Smooth muscle cell (in vitro differentiated cells): ENCODE results near the gene ST8SIA6. TPM values are rescaled to one million over a fixed set of nuclear protein-coding genes. Genes with fewer than 3 reads are reported as not detected.

Source experiments
- DNase-seq: peaks from one replicate; lab custom pipeline; 2025; ENCODE audit not compliant: unreplicated experiment; lab: John Stamatoyannopoulos, UW
- H2AFZ ChIP-seq: fragments of 200-600 bp; sonication (generic); 2 replicates; pipeline ENCODE4 v1.6.0; 2016; ENCODE audit warnings: antibody characterized with exemption, low read depth, mild to moderate bottlenecking
- H3F3A ChIP-seq: fragments of 200-600 bp; sonication (generic); 2 replicates; pipeline ENCODE4 v1.6.0; 2017; ENCODE audit warnings: antibody characterized with exemption, low read depth
- H3K27ac ChIP-seq: fragments of 200-600 bp; sonication (generic); 2 replicates; pipeline ENCODE4 v1.5.1; 2016; ENCODE audit warnings: low read depth, mild to moderate bottlenecking
- H3K27me3 ChIP-seq: fragments of 200-600 bp; sonication (generic); 2 replicates; pipeline ENCODE4 v1.6.1; 2016; ENCODE audit warnings: low read depth, mild to moderate bottlenecking
- H3K36me3 ChIP-seq: fragments of 200-600 bp; sonication (generic); 2 replicates; pipeline ENCODE4 v1.5.1; 2016; ENCODE audit warnings: low read depth
- H3K4me1 ChIP-seq: fragments of 200-600 bp; sonication (generic); 2 replicates; pipeline ENCODE4 v1.5.1; 2016; ENCODE audit warnings: low read depth
- H3K4me2 ChIP-seq: fragments of 200-600 bp; sonication (generic); 2 replicates; pipeline ENCODE4 v1.6.0; 2016; ENCODE audit warnings: mild to moderate bottlenecking
- H3K4me3 ChIP-seq: fragments of 200-600 bp; sonication (generic); 2 replicates; pipeline ENCODE4 v1.5.1; 2016; ENCODE audit warnings: mild to moderate bottlenecking
- H3K79me2 ChIP-seq: fragments of 200-600 bp; sonication (generic); 2 replicates; pipeline ENCODE4 v1.6.0; 2016; ENCODE audit warnings: low read depth, mild to moderate bottlenecking
- H3K9ac ChIP-seq: fragments of 200-600 bp; sonication (generic); 2 replicates; pipeline ENCODE4 v1.6.0; 2016; ENCODE audit warnings: low read depth
- H3K9me3 ChIP-seq: fragments of 200-600 bp; sonication (generic); replicated peaks from 2 replicates; pipeline ENCODE4 v1.5.1; 2016; ENCODE audit warnings: low read depth
- H4K20me1 ChIP-seq: fragments of 200-600 bp; sonication (generic); 2 replicates; pipeline ENCODE4 v1.6.0; 2016; ENCODE audit warnings: low read depth
- WGBS: methylation state at CpG from one replicate; pipeline ENCODE4 v1.1.7; 2016; ENCODE audit warnings: low lambda C conversion rate; 5-methylcytosine and 5-hydroxymethylcytosine counted together
- polyA plus RNA-seq: library from polyadenylated mRNA; unstranded; fragments of >200 nt; fragmentation: Nextera tagmentation; extraction: Ambion mirVana; gene quantifications from 2 replicates; pipeline ENCODE4 v1.2.1, GENCODE V29; 2016
- total RNA-seq: library from RNA; depleted of rRNA; stranded (reverse); fragments of >200 nt; gene quantifications from 2 replicates; pipeline ENCODE4 v1.2.3, GENCODE V29; 2014
- TF ChIP-seq, protein P1 (sequence below): fragments of 200-600 bp; sonication (generic); IDR thresholded peaks from 2 replicates; pipeline ENCODE4 v1.5.1; 2017; ENCODE audit warnings: borderline replicate concordance, mild to moderate bottlenecking, antibody characterized with exemption; ENCODE audit not compliant: insufficient read depth, poor library complexity, severe bottlenecking

Gene ST8SIA6
- total and polyA plus RNA-seq, 2 experiments from 2014 or later, result 0.24 TPM; not detected in 1

DNA sequence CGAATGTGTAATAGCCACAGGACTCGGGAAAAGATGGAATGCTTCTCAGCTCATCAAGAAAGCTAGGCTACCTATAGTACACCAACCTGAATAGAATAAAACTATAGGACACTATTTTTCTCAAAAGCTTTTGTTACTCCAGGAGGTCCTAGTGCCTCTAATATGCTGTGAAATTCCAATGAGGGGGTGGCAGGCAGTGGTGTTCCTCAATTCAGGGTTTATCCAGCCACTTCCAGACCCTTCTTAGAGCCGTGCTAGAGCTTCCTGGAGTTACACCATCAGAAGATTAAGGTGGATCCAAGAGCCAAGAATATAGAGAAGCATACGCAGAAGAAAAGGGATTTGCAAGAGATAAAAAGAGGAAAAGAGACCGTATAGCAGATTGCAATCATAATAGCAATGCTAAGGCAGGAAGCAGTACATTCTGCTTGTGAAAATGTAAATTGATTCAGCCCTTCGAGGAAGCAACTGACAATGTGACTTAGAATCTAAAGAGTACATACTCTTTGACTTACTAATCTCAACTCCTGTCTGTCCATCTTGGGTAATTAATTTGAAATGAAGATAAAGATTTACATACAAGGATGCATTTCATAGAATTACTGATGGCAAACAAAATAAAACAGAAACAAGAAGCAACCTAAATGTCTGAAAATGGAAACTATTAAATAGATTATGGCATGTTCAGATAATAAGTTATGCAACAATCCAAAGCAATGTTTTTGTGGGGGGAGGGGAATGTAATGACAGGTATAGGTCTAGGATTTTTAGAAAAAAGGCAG is 2.1 kb downstream of the ST8SIA6 start:
- Histone ChIP-seq H3K9ac (no peak overlapping the region), H3K4me3 (no peak overlapping the region), H3K36me3 (peaks cover 3% of the 10 kb centered on the region), H3K4me1 (peaks cover 11% of the 10 kb centered on the region), H3K27me3 (peaks cover 64% of the 10 kb centered on the region), H4K20me1 (no peaks in the 10 kb centered on the region), H3F3A (no peaks in the 10 kb centered on the region), H3K9me3 (peaks cover 12% of the 10 kb centered on the region), H3K79me2 (no peaks in the 10 kb centered on the region), H3K4me2 (no peak overlapping the region), H2AFZ (no peak overlapping the region), H3K27ac (no peak overlapping the region)
- no peak for DNase-seq
- 40% methylated on average over 6 of the region's 6 CpGs for WGBS
- TF ChIP-seq, protein P1, sequence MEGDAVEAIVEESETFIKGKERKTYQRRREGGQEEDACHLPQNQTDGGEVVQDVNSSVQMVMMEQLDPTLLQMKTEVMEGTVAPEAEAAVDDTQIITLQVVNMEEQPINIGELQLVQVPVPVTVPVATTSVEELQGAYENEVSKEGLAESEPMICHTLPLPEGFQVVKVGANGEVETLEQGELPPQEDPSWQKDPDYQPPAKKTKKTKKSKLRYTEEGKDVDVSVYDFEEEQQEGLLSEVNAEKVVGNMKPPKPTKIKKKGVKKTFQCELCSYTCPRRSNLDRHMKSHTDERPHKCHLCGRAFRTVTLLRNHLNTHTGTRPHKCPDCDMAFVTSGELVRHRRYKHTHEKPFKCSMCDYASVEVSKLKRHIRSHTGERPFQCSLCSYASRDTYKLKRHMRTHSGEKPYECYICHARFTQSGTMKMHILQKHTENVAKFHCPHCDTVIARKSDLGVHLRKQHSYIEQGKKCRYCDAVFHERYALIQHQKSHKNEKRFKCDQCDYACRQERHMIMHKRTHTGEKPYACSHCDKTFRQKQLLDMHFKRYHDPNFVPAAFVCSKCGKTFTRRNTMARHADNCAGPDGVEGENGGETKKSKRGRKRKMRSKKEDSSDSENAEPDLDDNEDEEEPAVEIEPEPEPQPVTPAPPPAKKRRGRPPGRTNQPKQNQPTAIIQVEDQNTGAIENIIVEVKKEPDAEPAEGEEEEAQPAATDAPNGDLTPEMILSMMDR, result no peak

DNA sequence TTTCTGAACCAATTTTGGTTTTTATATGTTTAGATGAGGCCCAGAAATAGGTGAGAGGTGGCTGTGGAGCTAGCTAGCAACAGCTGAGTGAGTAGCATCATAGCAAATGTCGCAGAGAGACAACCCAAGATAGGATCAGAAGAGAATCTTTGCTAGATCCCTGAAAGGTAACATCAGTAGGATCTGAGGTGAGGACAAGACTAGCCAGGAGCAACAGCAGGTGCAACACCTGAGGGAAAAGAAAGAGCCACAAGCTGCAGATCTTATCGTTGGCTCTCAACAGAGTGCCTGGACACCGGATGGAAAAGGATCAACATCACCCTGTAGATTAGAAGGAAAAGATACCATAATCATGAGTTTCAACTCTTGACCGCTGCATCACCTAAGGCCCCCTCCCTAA is 4.4 kb downstream of the ST8SIA6 start:
- H3K27ac ChIP-seq, result no peak overlapping the region
- H3K9ac ChIP-seq, result no peak overlapping the region
- H3K79me2 ChIP-seq, result no peaks in the 10 kb centered on the region
- TF ChIP-seq, protein P1, result no peak
- H4K20me1 ChIP-seq, result no peaks in the 10 kb centered on the region
- H3K4me3 ChIP-seq, result no peak overlapping the region
- H3F3A ChIP-seq, result no peaks in the 10 kb centered on the region
- no peak overlapping the region for H3K4me2 ChIP-seq
- 88% methylated on average over 4 of the region's 4 CpGs for WGBS
- no peak for DNase-seq
- peaks cover 43% of the 10 kb centered on the region for H3K27me3 ChIP-seq
- H3K9me3 ChIP-seq, result peaks cover 12% of the 10 kb centered on the region
- H2AFZ ChIP-seq, result no peak overlapping the region
- peaks cover 3% of the 10 kb centered on the region for H3K36me3 ChIP-seq
- peaks cover 11% of the 10 kb centered on the region for H3K4me1 ChIP-seq

DNA sequence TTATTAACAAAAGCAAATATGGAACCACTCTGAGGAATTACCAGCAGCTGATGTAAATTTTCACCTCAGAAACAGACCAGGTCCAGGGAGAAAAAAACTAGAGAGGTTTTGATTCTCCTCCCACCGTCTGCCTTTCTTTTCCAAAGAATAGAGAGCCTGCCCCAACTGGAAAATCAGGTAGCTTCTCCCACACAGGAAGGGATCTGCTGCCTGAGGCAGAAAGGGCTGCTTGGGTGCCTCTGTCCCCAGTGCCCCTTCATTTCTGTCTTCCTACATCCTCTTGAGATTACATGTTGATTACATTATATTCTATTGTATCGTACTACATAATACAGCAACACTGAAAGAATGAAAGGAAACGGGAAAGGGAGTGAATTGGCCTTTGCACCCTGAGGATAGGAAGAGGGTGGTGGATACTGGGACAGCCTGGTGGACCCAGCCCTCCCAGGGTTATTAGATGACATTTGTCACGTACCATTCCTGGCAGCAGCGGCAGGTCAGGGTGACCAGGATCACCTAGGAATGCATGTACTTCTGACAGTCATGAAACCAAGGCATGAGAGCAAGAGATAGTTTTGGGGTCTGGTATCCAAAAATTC is 8.9 kb downstream of the ST8SIA6 start:
- peaks cover 3% of the 10 kb centered on the region for H3K36me3 ChIP-seq
- no peaks in the 10 kb centered on the region for H4K20me1 ChIP-seq
- H3K79me2 ChIP-seq, result no peaks in the 10 kb centered on the region
- 64% methylated on average over 5 of the region's 5 CpGs for WGBS
- no peaks in the 10 kb centered on the region for H3F3A ChIP-seq
- TF ChIP-seq, protein P1, result no peak
- no peak overlapping the region for H3K9ac ChIP-seq
- H2AFZ ChIP-seq, result no peak overlapping the region
- peaks cover 12% of the 10 kb centered on the region for H3K9me3 ChIP-seq
- H3K27ac ChIP-seq, result no peak overlapping the region
- no peak overlapping the region for H3K4me2 ChIP-seq
- peaks cover 2% of the 10 kb centered on the region for H3K27me3 ChIP-seq
- peaks cover 4% of the 10 kb centered on the region for H3K4me1 ChIP-seq
- DNase-seq, result no peak
- no peak overlapping the region for H3K4me3 ChIP-seq
